ENCODE results near the gene TLR10. TPM values are rescaled to one million over a fixed set of nuclear protein-coding genes. Genes with fewer than 3 reads are reported as not detected.

TLR10 gene
- total RNA-seq, 2 donors from 2014 or later = not detected

- TF ChIP-seq CTCF (conservative IDR thresholded peaks at IDR 0.05) = no peak
- H3K27ac Mint-ChIP-seq = no peak overlapping the region
- no peaks in the 10 kb centered on the region for H3K27me3 ChIP-seq (ENCODE audit: control insufficient read depth, insufficient read depth, low read length, poor library complexity, severe bottlenecking)
- H3K9me3 Mint-ChIP-seq = peaks cover 18% of the 10 kb centered on the region
- 91 to 93% methylated on average over 10 to 13 of the region's 13 CpGs for WGBS, 2 experiments (ENCODE audit: insufficient coverage in 1 of 2, insufficient read length in 1 of 2)
- no peaks in the 10 kb centered on the region for H3K4me1 ChIP-seq (ENCODE audit: control insufficient read depth, insufficient read depth, low read length)
- no peak overlapping the region for H3K4me3 ChIP-seq (ENCODE audit: low read length)
- H3K4me3 Mint-ChIP-seq = no peak overlapping the region
- H3K4me1 Mint-ChIP-seq = no peaks in the 10 kb centered on the region
- H3K36me3 Mint-ChIP-seq (ENCODE audit: low read depth) = peaks cover 5% of the 10 kb centered on the region
- no peaks in the 10 kb centered on the region for H3K27me3 Mint-ChIP-seq (ENCODE audit: insufficient read depth)
- H3K36me3 ChIP-seq (ENCODE audit: control insufficient read depth, insufficient read depth, low read length) = no peaks in the 10 kb centered on the region
- H3K27ac ChIP-seq (ENCODE audit: low read depth, low read length) = no peak overlapping the region
- peaks cover 14% of the 10 kb centered on the region for H3K9me3 ChIP-seq (ENCODE audit: control insufficient read depth, low read length)
- no peak for DNase-seq
- no peak overlapping the region for H3K9ac ChIP-seq (ENCODE audit: extremely low read depth, low read length, poor library complexity, severe bottlenecking)
These were observed 31.3 kb downstream of the TLR10 start for GRCh38 chr4:38751341-38752010.

- 60 to 80% methylated on average over 1 to 3 of the region's 4 CpGs for WGBS, 2 experiments (ENCODE audit: insufficient coverage in 1 of 2, insufficient read length in 1 of 2)
- no peak overlapping the region for H3K27ac ChIP-seq (ENCODE audit: low read depth, low read length)
These were observed 33.5 kb downstream of the TLR10 start for GRCh38 chr4:38749336-38749735.

GRCh38 chr4:38747629-38748028 is 35.2 kb downstream of the TLR10 start:
- H3K4me3 ChIP-seq (ENCODE audit: low read length) = no peak overlapping the region
- Mint-ChIP-seq H3K27me3 (ENCODE audit: insufficient read depth) (no peaks in the 10 kb centered on the region), H3K4me1 (no peaks in the 10 kb centered on the region)

More at GRCh38 chr4:38749336-38749735, 33.5 kb downstream of the TLR10 start:
- DNase-seq = no peak
- Mint-ChIP-seq H3K27ac (no peak overlapping the region), H3K4me1 (no peaks in the 10 kb centered on the region), H3K36me3 (ENCODE audit: low read depth) (peaks cover 5% of the 10 kb centered on the region), H3K4me3 (no peak overlapping the region), H3K9me3 (peaks cover 19% of the 10 kb centered on the region), H3K27me3 (ENCODE audit: insufficient read depth) (no peaks in the 10 kb centered on the region)
- H3K4me3 ChIP-seq (ENCODE audit: low read length) = no peak overlapping the region
- no peaks in the 10 kb centered on the region for H3K27me3 ChIP-seq (ENCODE audit: control insufficient read depth, insufficient read depth, low read length, poor library complexity, severe bottlenecking)
- H3K9me3 ChIP-seq (ENCODE audit: control insufficient read depth, low read length) = peaks cover 14% of the 10 kb centered on the region
- H3K4me1 ChIP-seq (ENCODE audit: control insufficient read depth, insufficient read depth, low read length) = no peaks in the 10 kb centered on the region
- H3K9ac ChIP-seq (ENCODE audit: extremely low read depth, low read length, poor library complexity, severe bottlenecking) = no peak overlapping the region
- no peaks in the 10 kb centered on the region for H3K36me3 ChIP-seq (ENCODE audit: control insufficient read depth, insufficient read depth, low read length)
- TF ChIP-seq CTCF (conservative IDR thresholded peaks at IDR 0.05) = no peak

More at GRCh38 chr4:38747629-38748028, 35.2 kb downstream of the TLR10 start:
- no peak overlapping the region for H3K27ac Mint-ChIP-seq
- DNase-seq = no peak
- no peak for TF ChIP-seq CTCF (conservative IDR thresholded peaks at IDR 0.05)
- no peaks in the 10 kb centered on the region for H3K36me3 ChIP-seq (ENCODE audit: control insufficient read depth, insufficient read depth, low read length)
- H3K4me3 Mint-ChIP-seq = no peak overlapping the region
- peaks cover 19% of the 10 kb centered on the region for H3K9me3 Mint-ChIP-seq
- no peaks in the 10 kb centered on the region for H3K4me1 ChIP-seq (ENCODE audit: control insufficient read depth, insufficient read depth, low read length)
- H3K27me3 ChIP-seq (ENCODE audit: control insufficient read depth, insufficient read depth, low read length, poor library complexity, severe bottlenecking) = no peaks in the 10 kb centered on the region
- H3K9ac ChIP-seq (ENCODE audit: extremely low read depth, low read length, poor library complexity, severe bottlenecking) = no peak overlapping the region
- H3K9me3 ChIP-seq (ENCODE audit: control insufficient read depth, low read length) = peaks cover 14% of the 10 kb centered on the region
- H3K36me3 Mint-ChIP-seq (ENCODE audit: low read depth) = peaks cover 5% of the 10 kb centered on the region
- no peak overlapping the region for H3K27ac ChIP-seq (ENCODE audit: low read depth, low read length)
